HG03457 (cell line): ENCODE results near the gene PTPRE.

ENCODE experiments used
- ATAC-seq: cut with Tn5 transposase; IDR thresholded peaks from one replicate; pipeline ENCODE4 v1.9.1; 2021; ENCODE audit warnings: moderate number of reproducible peaks; ENCODE audit not compliant: unreplicated experiment

Gene PTPRE

DNA sequence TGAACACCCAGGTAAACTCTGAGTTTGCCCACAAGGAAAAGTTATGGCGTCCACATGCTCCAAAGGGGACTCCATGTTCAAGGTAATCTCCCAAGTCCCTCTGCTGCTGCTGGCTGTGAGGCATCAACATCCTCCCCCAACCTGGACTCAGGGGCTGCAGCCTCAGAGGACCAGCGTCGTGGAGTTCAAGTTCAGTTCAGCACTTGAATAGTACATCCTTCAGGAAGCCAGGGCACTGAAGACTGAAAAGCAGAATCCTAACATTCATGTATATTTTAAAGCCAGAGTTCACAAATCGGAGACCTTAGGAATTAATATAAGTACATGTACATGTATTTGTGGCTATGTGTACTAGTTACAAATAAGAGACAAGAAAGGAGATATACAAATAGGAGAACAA lies 90.4 kb downstream of the PTPRE start:
- no peak for ATAC-seq

DNA sequence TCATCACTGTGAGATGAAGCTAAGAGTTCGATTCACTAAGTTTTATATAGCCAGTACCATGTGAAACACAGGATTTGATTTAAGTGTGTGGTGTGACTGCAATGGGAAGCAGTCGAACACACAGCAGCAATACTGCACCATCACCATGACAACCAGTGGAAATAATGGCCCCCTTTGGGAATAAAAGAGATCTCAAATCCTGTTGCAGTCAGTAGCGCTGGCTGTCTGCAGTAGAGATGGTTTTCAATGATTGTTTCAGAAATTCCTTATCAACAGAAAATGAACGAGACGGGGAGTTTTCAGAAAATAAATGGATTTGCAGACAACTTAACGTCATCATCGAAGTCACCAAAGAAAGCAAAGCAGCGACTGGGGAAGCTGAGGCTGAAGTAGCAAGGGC lies 91.0 kb downstream of the PTPRE start:
- no peak for ATAC-seq

DNA sequence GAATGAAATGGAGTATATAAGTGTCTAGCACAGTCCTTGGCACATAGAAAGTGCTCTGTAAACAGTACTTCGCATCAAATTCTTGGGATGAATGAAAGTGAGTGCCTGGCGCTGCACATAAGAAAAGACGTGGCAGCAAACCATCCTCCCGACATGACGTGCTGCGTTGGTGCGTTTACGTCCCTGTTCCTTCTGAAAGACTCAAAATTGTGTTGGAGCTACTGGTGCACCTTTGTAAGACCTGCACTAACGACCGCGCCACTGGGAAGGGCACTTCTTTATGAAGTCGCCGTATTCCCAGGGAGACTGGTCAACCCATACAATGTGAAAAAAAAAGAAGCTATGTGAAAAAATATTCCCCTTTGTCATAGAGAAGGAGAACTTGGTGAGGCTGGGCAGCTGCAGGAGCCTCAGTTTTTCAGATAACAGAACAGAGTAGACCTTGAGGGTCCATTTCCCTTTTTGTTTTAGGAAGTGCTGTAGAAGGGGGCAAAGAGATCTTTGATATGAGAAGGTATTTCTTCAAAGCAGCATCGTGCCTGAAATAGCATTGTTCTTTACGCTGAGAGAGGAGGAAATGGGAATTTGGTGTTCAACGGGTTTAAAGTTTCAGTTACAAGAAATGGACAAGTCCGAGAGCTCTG lies 91.7 kb downstream of the PTPRE start:
- ATAC-seq, result no peak

DNA sequence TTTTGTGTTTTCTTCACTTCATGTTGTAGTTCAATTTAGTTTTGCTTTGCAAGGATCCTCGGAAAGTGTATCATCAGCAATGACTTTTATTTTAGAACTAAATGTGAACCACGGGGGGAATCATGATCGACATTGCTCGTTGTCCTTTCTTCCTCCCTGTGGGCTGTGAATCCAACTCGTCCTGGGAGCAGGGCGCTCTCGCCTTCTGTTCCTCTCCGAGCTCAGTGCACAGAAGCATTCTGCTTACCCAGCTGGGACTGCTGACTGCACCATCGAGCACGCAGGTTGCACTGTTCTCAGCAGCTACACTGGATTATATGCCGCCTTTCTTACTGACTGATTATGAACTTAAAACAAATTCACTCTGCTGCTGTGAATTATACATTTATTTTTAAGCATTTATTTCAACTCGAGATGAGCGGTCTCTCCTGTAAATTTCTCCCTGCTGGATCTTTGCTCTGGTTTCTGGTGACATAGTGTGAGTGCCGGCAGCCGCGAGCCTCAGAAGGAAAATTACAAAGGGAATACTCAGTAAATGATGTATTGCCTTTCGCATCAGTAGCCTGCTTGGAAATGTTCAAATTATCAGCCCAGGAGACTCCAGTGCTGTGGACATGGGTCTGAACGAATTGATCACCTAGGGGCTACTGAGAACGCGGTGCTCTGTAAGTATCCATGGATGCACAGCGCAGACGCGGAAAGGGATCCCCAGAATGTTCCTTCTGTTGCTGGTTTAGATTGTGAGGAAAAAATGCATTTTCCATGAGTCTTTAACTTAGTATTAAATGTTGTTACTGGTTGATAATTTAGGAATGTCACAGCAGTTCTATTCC lies 92.6 kb downstream of the PTPRE start:
- no peak for ATAC-seq

DNA sequence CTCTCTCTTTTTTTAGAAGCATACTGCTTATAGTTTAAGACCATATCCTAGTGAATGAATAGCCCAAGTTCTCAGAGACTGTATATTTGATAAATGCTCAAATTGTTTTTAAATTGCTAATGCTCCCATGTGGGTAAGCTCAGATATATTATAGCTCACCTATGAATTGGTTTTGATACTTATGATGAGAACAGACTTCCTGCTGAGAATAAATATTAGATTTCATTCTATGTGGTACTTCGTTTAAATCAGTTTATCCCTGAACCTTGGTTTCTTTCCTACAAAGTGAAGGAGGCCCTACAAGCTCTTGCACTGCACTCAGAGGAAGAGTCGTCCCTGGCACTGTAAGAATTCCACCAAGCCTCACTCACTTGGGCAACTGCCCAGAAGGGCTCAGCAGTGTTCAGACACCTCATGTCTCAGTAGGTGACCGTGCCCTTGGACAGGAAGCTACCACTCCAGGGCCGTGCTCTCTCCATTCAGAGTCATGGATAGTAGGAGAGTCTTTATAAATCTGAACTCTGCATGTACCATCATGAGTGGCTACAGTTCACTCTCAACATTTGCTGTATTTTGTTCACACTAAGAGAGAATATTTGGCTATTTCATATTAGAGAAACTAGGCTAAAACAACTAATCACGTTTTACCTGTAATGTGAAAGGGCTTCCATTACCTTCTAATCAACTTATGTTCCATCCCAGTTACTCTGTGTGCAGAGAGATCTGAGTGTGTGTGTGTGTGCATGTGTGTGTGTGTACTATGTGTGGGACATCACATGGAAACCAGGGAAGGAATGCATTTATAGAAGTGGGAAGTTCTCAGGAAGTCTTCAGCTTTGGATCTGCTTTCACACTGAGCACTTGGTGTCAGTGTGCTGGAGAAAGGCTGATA lies 93.8 kb downstream of the PTPRE start:
- ATAC-seq, result no peak

DNA sequence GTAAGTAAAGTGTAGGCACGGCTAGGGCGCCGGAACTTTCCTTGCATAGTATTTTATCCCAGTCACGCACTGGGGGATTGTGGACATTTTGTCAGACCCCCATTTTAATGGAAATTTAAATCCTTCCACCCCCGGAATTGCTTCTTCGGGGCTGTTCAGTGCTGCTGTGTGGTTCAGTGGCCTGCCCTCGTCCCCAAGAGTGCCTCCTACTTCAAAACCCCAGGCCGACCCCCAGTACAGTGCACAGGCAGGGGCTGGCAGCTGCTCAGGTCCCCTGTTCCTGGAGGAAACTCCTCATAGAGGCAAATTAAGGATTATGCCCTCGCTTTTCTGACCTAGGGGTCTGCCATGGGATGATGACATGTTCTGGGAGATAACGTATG lies 94.5 kb downstream of the PTPRE start:
- ATAC-seq, result no peak

DNA sequence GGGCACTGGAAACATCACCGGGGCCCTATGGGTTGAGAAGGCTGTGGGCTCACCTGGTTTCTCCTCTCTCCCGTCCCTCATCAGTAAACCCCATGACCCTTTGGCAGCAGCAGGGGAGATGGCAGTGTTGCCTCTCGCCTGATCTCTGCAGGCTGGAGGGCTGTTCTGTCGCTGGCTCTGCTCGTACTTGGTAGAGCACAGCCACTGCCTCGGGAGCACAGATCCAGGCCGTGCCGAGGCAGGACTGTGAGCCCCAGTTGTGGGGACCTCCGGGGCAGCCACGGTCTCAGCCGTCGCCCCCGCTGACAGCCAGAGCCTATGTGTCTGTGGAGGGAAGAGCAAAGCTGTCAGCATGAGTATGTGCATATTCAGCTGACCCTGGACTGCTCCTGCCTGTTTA lies 94.9 kb downstream of the PTPRE start:
- no peak for ATAC-seq

DNA sequence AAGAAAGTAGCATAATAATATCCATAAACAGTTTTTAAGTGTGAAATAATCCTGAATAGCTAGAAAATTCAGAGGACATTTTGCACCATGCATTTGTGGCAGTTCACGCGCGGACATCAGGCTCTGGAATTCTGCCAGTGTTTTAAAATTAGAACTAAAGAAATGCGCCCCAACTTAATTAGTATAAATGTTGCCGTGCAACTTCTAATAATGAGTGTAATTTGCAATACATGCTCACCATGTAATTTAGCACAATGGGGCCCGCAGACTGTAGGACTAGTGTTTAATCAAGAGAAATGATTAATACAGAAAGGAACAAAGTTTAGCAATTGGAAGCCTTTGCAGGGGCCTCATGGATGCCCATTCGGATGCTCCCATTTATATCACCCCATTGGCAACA lies 96.6 kb downstream of the PTPRE start:
- ATAC-seq, result no peak

DNA sequence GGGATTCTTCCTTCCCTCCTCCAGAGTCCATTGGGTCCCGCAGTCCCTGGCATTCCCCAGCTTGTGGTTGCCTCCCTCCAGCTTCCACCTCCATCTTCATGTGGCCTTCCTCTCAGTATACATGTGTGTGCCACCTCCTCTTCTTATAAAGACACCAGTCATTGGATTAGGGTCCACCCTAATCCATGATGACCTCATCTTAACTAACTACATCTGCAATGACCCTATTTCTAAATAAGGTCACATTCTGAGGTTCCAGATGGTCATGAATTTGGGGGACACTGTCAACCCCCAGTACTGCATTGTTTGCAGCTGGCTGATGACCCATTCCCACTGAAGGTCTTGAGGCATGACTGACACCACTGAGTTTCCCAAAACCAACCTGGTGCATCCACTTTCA lies 99.0 kb downstream of the PTPRE start:
- no peak for ATAC-seq

DNA sequence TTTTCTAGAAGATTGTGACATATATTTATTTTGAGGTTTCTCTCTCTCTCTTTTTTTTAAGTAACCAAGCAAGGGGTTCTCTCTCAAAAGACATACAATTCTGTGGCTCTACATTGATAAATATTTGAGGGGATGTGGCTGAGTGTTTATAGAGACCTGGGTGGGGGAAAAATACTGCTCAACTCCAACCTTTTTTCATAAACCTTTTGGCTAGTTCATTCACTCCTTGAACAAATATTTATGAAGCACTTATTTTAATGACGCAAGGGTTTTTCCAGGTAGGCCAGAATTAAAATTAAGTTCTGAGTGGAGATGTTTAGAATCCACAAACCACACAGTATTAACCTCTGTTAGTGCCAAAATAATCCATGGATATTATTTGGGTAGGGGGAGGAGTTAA lies 100.2 kb downstream of the PTPRE start:
- no peak for ATAC-seq

DNA sequence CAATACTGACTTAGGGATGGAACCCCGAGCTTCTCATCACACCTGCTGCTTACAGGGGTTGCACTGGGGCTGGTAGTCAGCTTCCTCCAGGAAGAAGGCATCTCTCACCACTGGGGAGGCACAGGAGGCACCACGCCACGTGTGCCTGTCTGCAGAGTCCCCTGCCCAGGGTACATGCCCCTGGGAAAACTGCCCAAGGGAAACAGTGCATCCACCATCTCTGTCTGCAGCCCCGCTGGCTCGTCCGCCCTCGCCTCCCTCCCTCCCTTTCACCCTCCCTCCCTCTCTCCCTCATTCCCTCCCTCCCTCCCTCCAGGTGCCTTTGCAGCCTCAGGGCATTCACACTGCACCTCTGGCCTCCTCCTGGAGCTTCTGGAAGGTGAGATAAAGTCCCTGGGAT lies 101.1 kb downstream of the PTPRE start:
- ATAC-seq, result no peak

DNA sequence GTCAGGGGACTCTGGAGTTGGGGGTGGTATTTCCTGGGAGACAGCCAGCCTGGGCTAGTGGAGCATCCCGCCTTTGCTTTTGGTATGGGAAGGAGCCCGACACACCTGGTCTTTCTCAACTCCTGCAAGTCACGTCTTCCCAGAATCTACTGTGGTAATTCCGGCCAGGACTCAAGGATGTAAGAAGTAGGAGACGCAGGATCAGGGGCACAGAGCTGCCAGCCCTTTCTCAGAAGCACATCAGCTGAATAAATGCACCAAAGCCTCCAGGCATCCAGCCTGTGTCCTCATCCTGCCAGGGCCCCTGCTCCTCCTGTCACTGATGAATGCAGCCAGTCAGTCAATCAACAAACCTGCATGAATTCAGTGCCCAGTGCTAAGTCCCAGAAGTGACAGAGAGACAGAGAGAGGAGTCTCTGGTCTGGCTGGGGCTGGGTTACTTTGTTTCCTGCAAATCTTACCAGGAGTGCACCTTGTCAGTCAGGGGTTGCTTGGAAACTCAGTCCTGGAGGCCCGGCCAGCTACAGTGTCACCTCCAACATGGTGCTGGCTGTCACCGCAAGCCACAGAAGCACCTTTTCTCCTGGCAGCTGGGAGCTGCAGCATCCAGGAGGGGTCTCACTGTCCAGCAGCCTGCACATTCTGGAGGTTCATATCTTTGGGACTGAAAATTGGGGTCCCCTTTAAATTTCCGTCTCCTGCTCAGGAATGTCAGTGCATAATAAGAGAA lies 101.8 kb downstream of the PTPRE start:
- no peak for ATAC-seq

DNA sequence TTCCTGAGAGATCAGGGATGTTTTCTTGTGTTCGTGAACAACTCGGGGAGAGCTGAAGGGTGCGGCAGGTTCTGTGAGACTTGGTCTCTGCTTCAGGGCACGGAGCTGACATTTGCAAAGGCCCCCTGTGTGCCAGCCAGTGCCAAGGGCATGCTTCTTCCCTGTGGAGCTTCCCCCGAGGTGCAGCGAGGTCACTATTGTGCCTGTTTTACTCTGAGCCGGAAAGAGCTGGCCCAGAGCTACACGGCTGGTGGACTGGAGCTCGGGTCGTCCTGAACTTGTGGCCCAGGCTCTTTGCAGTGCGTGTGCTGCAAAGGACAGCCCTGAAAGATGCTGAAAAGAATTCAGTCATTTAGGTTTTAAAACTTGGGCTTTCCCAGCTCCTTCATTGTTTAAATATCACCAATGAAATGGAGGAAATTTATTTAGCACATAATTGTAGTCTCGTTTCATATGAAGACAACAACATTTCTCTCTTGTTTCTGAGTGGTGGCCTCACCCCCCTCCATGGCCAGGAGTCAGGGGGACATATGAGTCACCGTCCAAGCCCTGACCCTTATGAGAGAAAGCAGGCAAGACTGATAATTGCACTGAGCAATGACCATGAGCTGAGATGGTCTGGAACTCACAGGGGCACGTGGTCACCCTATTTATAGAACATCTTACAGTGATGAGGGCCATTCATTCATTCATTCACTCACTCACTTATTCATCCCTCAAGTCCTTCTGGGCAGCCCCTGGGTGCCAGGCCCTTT lies 102.6 kb downstream of the PTPRE start:
- ATAC-seq, result no peak

DNA sequence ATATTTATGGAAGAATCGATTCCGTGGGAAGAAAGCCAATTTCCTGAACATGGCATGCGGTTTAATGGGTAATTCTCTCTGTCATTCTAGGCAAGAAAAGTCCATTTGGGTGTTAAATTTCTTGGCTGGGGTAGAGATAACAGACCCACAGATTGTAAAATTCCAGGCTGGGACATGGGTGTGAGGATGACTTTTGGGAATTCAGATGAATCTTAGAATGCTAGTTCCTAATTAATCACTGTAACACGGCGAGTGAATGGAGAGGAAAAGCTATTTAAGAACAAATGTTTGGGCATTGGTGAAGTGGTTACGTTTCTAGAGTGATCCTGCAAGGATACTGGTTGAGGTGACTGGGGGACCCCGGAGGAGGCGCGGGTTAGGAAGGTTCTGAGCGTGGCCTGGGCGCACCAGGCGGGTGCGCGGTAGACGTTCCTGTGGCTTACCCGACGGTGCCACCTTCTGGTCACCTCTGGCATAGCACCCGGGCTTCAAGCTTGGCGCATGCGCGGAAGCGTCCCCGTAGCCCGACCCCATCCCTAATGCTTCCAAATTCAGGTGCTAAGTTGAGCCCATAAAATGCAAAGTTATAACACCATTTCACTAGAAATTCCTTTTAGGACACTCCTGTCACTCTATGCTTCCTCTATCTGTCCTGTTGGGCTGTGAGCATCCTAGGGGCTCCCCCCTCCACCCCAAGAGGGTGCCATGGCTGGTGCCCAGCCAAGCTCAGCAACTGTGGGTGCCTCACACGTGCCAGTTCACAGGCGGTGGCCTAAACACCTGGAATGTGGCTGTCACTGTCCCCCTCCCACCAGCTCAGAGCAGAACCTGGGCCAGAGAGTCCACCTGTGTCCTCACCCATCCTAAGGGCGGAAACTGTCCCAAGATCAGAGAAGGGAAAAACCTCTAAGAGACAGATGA lies 104.4 kb downstream of the PTPRE start:
- ATAC-seq, result peak; percentile 79

DNA sequence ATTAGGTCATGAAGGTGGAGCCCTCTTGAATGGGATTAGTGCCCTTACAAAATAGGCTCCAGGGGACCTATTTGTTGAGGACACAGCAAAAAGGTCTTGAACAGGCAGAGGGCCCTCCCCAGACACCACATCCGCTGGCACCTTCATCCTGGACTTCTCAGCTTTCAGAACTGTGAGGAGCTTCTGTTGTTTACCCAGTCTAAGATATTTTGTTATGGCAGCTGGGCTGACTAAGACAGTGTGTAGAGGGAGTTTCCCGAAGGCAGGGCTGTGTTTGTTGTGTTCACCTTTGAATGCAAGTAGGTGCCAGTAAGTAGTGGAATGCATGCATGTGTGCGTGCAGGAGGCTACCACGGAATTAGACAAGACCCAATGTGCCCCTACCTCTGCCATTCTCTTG lies 106.7 kb downstream of the PTPRE start:
- no peak for ATAC-seq

DNA sequence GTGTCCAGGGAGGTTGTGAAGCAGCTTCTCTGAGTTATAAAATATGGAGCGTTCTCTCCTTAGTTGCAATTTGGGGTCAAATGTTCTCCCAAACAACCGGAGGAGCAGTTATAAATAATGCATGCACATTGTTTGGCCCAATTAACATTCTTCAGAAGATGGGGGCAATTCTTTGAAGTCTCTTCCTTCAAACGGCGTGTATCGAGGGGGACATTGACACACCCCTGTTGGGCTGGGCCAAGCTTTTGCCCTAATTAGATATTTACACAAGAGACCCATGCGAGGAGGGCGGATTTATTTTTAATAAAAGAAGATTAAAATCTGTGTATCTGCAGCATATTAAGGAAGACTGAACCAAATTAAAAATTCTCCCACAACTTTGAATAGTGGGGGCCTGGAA lies 107.3 kb downstream of the PTPRE start:
- ATAC-seq, result no peak

DNA sequence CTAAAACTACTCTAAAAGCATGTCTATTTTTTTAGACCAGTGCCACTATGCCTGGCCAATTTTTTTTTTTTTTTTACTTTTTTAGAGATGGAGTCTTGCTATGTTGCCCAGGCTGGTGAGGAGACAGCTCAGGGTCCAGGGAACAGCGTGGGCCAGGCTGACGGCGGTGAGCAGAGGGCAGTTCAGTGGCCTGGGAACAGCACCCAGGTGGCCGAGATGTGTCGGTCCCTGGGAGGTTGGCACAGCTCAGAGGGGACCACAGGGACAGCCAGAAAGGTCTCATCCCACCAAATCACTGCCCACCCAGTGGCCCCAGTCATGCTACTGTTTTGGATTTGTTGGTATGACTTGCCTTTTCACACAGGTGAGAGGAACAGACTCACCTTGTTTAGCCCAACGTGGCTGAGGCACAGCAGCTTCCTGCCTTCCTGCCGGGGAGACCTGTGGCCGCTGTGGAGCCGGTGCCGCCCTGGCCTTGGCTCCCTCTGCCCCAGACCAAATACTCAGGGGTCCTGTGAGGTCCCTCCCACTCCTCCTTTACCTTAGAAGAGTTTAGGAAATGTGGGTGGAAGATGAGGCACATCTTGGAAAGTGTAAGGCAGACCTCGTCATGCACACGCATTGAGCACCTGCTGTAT lies 109.6 kb downstream of the PTPRE start:
- no peak for ATAC-seq

DNA sequence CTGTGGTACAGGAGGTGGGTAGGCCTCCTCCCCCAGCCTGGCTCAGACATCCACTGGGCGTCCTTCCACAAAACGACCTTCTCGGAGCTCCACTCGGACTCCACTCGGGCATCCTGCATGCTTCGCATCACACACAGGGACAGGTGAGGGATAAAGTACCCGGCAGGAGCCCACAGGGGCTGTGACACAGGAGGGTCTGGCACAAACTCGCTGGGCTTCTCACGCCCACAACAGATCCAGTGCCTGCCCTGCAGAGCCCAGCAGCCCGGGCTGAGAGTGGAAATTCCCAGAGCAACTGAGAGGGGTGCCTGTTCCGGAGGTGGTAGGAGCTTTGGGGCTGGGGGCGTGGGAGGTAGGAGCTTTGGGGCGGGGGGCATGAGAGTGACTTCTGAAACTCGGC lies 110.9 kb downstream of the PTPRE start:
- ATAC-seq, result no peak

DNA sequence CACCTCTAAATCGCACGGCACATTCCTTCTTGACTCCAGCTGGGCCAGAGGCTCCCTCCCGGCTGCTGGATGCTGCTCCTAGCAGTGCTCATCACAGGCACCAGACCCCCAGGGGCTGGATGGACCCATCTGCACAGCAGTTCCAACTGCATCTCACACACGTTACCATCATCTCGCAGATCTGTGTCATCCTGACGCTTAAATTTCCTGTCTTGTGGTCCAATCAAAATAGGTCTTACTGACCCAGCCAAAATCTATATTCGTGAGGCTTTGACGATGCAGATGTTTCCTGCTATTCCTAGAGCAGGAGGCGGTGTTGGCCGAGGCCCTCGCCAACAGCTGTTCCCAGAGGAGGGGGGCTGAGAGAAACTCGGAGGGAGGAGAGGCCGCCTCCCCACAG lies 111.3 kb downstream of the PTPRE start:
- ATAC-seq, result no peak
